IMR-90 (cell line): ENCODE results near the gene MORF4L1. TPM values are rescaled to one million over a fixed set of nuclear protein-coding genes. Genes with fewer than 3 reads are reported as not detected.

Experiments used
- ATAC-seq: fragments of 200-7000 bp; cut with Tn5 transposase; 2 replicates; pipeline ENCODE4 v1.9.1; 2020; ENCODE audit warnings: low read depth, mild to moderate bottlenecking, moderate library complexity
- BruUV-seq: library from RNA; stranded (reverse); fragments of 400-500 nt; replicated peaks from 2 replicates; lab custom pipeline; 2021; lab: Mats Ljungman, UMichigan
- CTCF ChIA-PET: fragments of 300-600 bp; formaldehyde crosslinking; extraction: SDS; loops from one replicate; lab custom pipeline; 2021; ENCODE audit warnings: antibody characterized with exemption; lab: Yijun Ruan, JAX
- POLR2A ChIA-PET: fragments of 300-600 bp; sonication (Branson Sonifier 250); formaldehyde crosslinking; loops from one replicate; lab custom pipeline; 2022; ENCODE audit warnings: antibody characterized with exemption; ENCODE audit not compliant: unreplicated experiment; lab: Charles Lee
- DNase-seq: peaks from one replicate; pipeline ENCODE4 v3.0.0; 2013
- H2AFZ ChIP-seq: replicated peaks from 2 replicates; pipeline ENCODE3; 2013; ENCODE audit warnings: low read length, mild to moderate bottlenecking; ENCODE audit not compliant: poor library complexity
- H2AK5ac ChIP-seq: 2 replicates; pipeline ENCODE4 v1.6.1; 2013; ENCODE audit warnings: low read depth, low read length, inconsistent platforms
- H2AK9ac ChIP-seq: replicated peaks from 2 replicates; pipeline ENCODE3; 2013; ENCODE audit warnings: mild to moderate bottlenecking, low read depth, low read length, moderate library complexity; ENCODE audit not compliant: poor library complexity
- H2BK120ac ChIP-seq: 2 replicates; pipeline ENCODE4 v1.6.1; 2013; ENCODE audit warnings: low read depth, low read length, inconsistent platforms
- H2BK15ac ChIP-seq: 3 replicates; pipeline ENCODE4 v1.6.1; 2013; ENCODE audit warnings: low read depth, low read length, inconsistent platforms
- H2BK20ac ChIP-seq: 2 replicates; pipeline ENCODE4 v1.6.1; 2013; ENCODE audit warnings: low read depth, mild to moderate bottlenecking, inconsistent platforms, low read length, moderate library complexity
- H2BK5ac ChIP-seq: 2 replicates; pipeline ENCODE4 v1.6.1; 2013; ENCODE audit warnings: mild to moderate bottlenecking, low read depth, low read length, inconsistent platforms; ENCODE audit not compliant: poor library complexity, severe bottlenecking
- H3K14ac ChIP-seq: replicated peaks from 2 replicates; pipeline ENCODE4 v1.6.1; 2013; ENCODE audit warnings: low read depth, low read length, inconsistent platforms
- H3K18ac ChIP-seq: 2 replicates; pipeline ENCODE4 v1.6.1; 2013; ENCODE audit warnings: low read depth, low read length, control low read depth
- H3K23ac ChIP-seq: 2 replicates; pipeline ENCODE4 v1.6.1; 2013; ENCODE audit warnings: low read depth, low read length, inconsistent platforms
- H3K27ac ChIP-seq: 2 replicates; pipeline ENCODE4 v1.5.1; 2013; ENCODE audit warnings: mild to moderate bottlenecking, control low read depth, low read length; ENCODE audit not compliant: insufficient read depth
- H3K27me3 ChIP-seq: 2 replicates; pipeline ENCODE4 v1.6.1; 2013; ENCODE audit warnings: low read length; ENCODE audit not compliant: control insufficient read depth, insufficient read depth
- H3K36me3 ChIP-seq: 2 replicates; pipeline ENCODE4 v1.6.1; 2013; ENCODE audit warnings: low read length, mixed read lengths; ENCODE audit not compliant: control insufficient read depth, insufficient read depth
- H3K4ac ChIP-seq: 2 replicates; pipeline ENCODE4 v1.6.1; 2013; ENCODE audit warnings: low read depth, low read length, inconsistent platforms
- H3K4me1 ChIP-seq: 2 replicates; pipeline ENCODE4 v1.6.1; 2013; ENCODE audit warnings: low read length, mixed read lengths; ENCODE audit not compliant: control insufficient read depth, insufficient read depth
- H3K4me2 ChIP-seq: 2 replicates; pipeline ENCODE4 v1.6.1; 2013; ENCODE audit warnings: low read depth, mild to moderate bottlenecking, control low read depth, low read length, moderate library complexity
- H3K4me3 ChIP-seq: 2 replicates; pipeline ENCODE4 v1.5.1; 2013; ENCODE audit warnings: low read depth, mild to moderate bottlenecking, control low read depth, low read length, moderate library complexity; ENCODE audit not compliant: insufficient read depth
- H3K56ac ChIP-seq: 2 replicates; pipeline ENCODE4 v1.6.1; 2013; ENCODE audit warnings: low read length, inconsistent platforms; ENCODE audit not compliant: insufficient read depth; ENCODE audit errors: extremely low read depth
- H3K79me1 ChIP-seq, 2 experiments: 2 replicates each; pipeline ENCODE4 v1.6.1; 2013; ENCODE audit warnings: low read length in 2 of 2, inconsistent platforms in 1 of 2, low read depth in 1 of 2
- H3K9ac ChIP-seq: 2 replicates; pipeline ENCODE4 v1.6.1; 2013; ENCODE audit warnings: low read depth, low read length, control low read depth
- H3K9me1 ChIP-seq: 2 replicates; pipeline ENCODE4 v1.6.1; 2013; ENCODE audit warnings: low read length, inconsistent platforms; ENCODE audit not compliant: insufficient read depth
- H3K9me3 ChIP-seq: 2 replicates; pipeline ENCODE4 v1.6.1; 2013; ENCODE audit warnings: low read length; ENCODE audit not compliant: control insufficient read depth, insufficient read depth
- H4K20me1 ChIP-seq: 2 replicates; pipeline ENCODE4 v1.6.1; 2013; ENCODE audit warnings: low read length, inconsistent platforms; ENCODE audit not compliant: insufficient read depth
- H4K5ac ChIP-seq: 2 replicates; pipeline ENCODE4 v1.6.1; 2013; ENCODE audit warnings: mild to moderate bottlenecking, low read depth, low read length, control low read depth
- H4K8ac ChIP-seq, 2 experiments: 2 replicates each; pipeline ENCODE4 v1.6.1; 2013; ENCODE audit warnings: low read depth in 2 of 2, low read length in 2 of 2, control low read depth in 1 of 2, inconsistent platforms in 1 of 2
- H4K91ac ChIP-seq: 2 replicates; pipeline ENCODE4 v1.6.1; 2013; ENCODE audit warnings: low read depth, low read length, inconsistent platforms; ENCODE audit not compliant: insufficient read depth
- CEBPB ChIP-seq: IDR thresholded peaks from 2 replicates; pipeline ENCODE4 v1.6.1; 2012; ENCODE audit warnings: low read depth, low read length, improper control_type of control experiment
- RFX5 ChIP-seq: IDR thresholded peaks from 2 replicates; pipeline ENCODE4 v1.8.0; 2012; ENCODE audit warnings: low read depth, mild to moderate bottlenecking, low read length, moderate library complexity
- WGBS, 2 experiments: methylation state at CpG; one replicate each; pipeline versions ENCODE4 v1.1.5 to v1.1.7; 2013; ENCODE audit warnings: missing lambda C conversion rate in 2 of 2; ENCODE audit not compliant: insufficient read length in 1 of 2; ENCODE audit errors: extremely low coverage in 2 of 2; 5-methylcytosine and 5-hydroxymethylcytosine counted together
- dilution Hi-C: fragments of 300-500 bp; cut with HindIII; formaldehyde crosslinking; loops from one replicate; pipeline ENCODE4 v1.14.3; 2018; ENCODE audit warnings: low sequenced_read_pairs; ENCODE audit not compliant: unreplicated experiment
- in situ Hi-C: fragments of 300-500 bp; cut with MboI; formaldehyde crosslinking; loops from 3 replicates; pipeline ENCODE4 v1.14.3; 2019; ENCODE audit warnings: low sequenced_read_pairs, inconsistent platforms, mixed read lengths
- intact Hi-C: fragments of 100-400 bp; cut with micrococcal nuclease; formaldehyde crosslinking; loops from 2 replicates; pipeline ENCODE4 v1.10.0; 2022
- polyA plus RNA-seq, 3 experiments: library from polyadenylated mRNA; depleted of rRNA; stranded (reverse); fragments of >200 nt; gene quantifications; 2 replicates each; pipeline ENCODE4 v1.2.3, GENCODE V29; 2012; ENCODE audit warnings: low replicate concordance in 1 of 3
- total RNA-seq: library from RNA; depleted of rRNA; stranded (reverse); fragments of >200 nt; gene quantifications from 2 replicates; pipeline ENCODE4 v1.2.3, GENCODE V29; 2012

Gene MORF4L1
- total and polyA plus RNA-seq, 2 of the 4 experiments (the other 2 are of a cell fraction): 217 to 392 TPM

DNA sequence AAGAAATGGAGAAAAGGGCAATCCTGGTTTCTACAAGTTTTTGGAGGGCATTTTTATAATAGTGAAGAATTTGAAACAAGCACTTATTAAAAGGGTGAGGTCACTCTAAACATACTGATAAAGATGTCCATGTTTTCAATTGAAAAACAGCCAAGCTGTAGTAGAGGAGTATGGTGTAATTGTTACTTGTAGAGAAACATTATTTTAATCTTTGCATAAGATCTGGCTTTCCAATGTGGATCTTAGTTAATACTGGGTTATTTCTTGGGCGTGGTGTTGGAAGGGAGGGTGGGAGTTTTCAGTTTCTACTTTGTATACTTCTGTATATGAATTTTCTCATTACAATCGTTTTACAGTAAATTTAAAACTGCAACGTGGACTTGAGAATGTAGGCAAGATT lies 22.8 kb downstream of the MORF4L1 start:
- H3K4me1 ChIP-seq: peaks cover 3% of the 10 kb centered on the region
- H3K27ac ChIP-seq: no peak overlapping the region
- peak; percentile 40; the same call in 1 of the 2 replicates for ATAC-seq
- no peak overlapping the region for H2AK9ac ChIP-seq
- peaks cover 62% of the 10 kb centered on the region for H4K20me1 ChIP-seq
- H2BK15ac ChIP-seq: no peak overlapping the region
- H3K4me2 ChIP-seq: no peak overlapping the region
- H3K23ac ChIP-seq: no peak overlapping the region
- H3K9ac ChIP-seq: no peak overlapping the region
- TF ChIP-seq RFX5 (no peak), CEBPB (no peak)
- H3K18ac ChIP-seq: no peak overlapping the region
- no peak overlapping the region for H2BK120ac ChIP-seq
- no TSS peak for BruUV-seq
- intact Hi-C loops (loop anchor here (1.0 kb wide), 1 partner anchor 9 kb away; no protein-coding TSS in a partner anchor), dilution Hi-C loops (no loop called here), in situ Hi-C loops (no loop called here)
- H2BK20ac ChIP-seq: no peak overlapping the region
- H4K8ac ChIP-seq: no peak overlapping the region
- WGBS, 2 experiments: no CpG with 5 or more reads among the region's 3 CpGs
- peaks cover 7 to 55% of the 10 kb centered on the region in 2 experiments; a peak in 3 of 4 replicates for H3K79me1 ChIP-seq
- ChIA-PET CTCF (interaction anchor here (1.4 kb wide), 1 partner anchor 133 kb away, joined by 3 read pairs; no protein-coding TSS in a partner anchor), POLR2A (no interaction called here)
- H3K56ac ChIP-seq: no peak overlapping the region
- H3K4me3 ChIP-seq: no peak overlapping the region
- no peak overlapping the region for H2AK5ac ChIP-seq
- peaks cover 66% of the 10 kb centered on the region for H3K36me3 ChIP-seq
- no peaks in the 10 kb centered on the region for H3K27me3 ChIP-seq
- no peak overlapping the region for H2BK5ac ChIP-seq
- H3K14ac ChIP-seq: no peak overlapping the region
- DNase-seq: peak; percentile 33
- H4K5ac ChIP-seq: no peak overlapping the region
- H3K4ac ChIP-seq: no peak overlapping the region
- no peaks in the 10 kb centered on the region for H3K9me3 ChIP-seq
- H4K91ac ChIP-seq: no peak overlapping the region
- H2AFZ ChIP-seq: no peak overlapping the region
- H3K9me1 ChIP-seq: no peaks in the 10 kb centered on the region
